GM06990 (cell line): ENCODE measurements around the gene AKAP13.
A peak's percentile ranks its signal among the peaks of the same experiment; 100 is the strongest.

Source experiments
- DNase-seq: peaks from one replicate; pipeline ENCODE4 v3.0.0-alpha.2; 2011; ENCODE audit not compliant: insufficient read length; ENCODE audit errors: extremely low read depth
- H3K27me3 ChIP-seq: replicated peaks from 2 replicates; pipeline ENCODE4 v1.6.0; 2011; ENCODE audit warnings: low read length; ENCODE audit not compliant: control insufficient read depth, insufficient read depth
- H3K36me3 ChIP-seq: 2 replicates; pipeline ENCODE4 v1.5.1; 2011; ENCODE audit warnings: low read length; ENCODE audit not compliant: control insufficient read depth, insufficient read depth
- H3K4me3 ChIP-seq: replicated peaks from 2 replicates; pipeline ENCODE4 v1.5.1; 2011; ENCODE audit warnings: low read depth, mild to moderate bottlenecking, control low read depth, low read length
- TF ChIP-seq, protein P1 (sequence below): IDR thresholded peaks from 2 replicates; pipeline ENCODE4 v1.5.1; 2011; ENCODE audit warnings: low read length, control low read depth, mild to moderate bottlenecking, inconsistent platforms; ENCODE audit not compliant: insufficient read depth, poor library complexity, severe bottlenecking

The AKAP13 gene

DNA sequence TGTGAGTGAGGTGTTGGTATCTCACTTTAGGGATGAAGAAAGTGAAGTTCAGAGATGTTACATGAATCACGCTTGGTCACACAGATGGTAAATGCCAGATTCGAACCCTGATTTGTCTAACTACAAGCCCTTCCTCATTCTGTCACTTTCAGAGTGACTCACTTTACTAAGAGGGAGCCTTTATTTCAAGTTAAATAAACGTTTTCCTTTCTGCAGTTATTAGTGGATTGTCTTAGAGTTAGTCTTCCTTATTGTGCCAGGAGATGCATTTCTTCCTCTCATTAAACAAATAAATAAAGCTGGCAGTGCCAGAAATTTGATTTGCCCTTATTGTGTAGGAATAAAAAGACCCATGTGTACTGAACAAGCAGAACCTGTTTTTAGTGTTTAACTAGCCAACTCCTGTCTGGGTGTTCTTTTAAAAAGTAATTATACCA is 162.5 kb downstream of the AKAP13 start:
- Histone ChIP-seq H3K27me3 (no peaks in the 10 kb centered on the region), H3K4me3 (no peak overlapping the region), H3K36me3 (peaks cover 7% of the 10 kb centered on the region)
- DNase-seq, result peak; percentile 34
- TF ChIP-seq, protein P1, sequence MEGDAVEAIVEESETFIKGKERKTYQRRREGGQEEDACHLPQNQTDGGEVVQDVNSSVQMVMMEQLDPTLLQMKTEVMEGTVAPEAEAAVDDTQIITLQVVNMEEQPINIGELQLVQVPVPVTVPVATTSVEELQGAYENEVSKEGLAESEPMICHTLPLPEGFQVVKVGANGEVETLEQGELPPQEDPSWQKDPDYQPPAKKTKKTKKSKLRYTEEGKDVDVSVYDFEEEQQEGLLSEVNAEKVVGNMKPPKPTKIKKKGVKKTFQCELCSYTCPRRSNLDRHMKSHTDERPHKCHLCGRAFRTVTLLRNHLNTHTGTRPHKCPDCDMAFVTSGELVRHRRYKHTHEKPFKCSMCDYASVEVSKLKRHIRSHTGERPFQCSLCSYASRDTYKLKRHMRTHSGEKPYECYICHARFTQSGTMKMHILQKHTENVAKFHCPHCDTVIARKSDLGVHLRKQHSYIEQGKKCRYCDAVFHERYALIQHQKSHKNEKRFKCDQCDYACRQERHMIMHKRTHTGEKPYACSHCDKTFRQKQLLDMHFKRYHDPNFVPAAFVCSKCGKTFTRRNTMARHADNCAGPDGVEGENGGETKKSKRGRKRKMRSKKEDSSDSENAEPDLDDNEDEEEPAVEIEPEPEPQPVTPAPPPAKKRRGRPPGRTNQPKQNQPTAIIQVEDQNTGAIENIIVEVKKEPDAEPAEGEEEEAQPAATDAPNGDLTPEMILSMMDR, result no peak

DNA sequence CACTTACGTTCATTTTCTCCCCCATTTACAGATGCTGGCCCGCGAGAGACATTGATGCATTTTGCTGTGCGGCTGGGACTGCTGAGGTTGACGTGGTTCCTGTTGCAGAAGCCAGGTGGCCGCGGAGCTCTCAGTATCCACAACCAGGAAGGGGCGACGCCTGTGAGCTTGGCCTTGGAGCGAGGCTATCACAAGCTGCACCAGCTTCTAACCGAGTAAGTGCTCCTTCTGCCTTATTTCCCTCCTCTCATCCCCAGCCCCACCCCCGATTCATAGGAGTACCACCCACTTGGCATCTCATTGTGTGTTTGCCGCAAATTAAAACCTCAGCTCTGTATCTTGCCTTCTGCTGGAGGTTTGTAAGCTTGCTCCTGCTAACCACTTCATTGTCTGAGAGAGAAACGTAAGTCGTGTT is 163.3 kb downstream of the AKAP13 start:
- DNase-seq, result no peak
- Histone ChIP-seq H3K36me3 (peaks cover 7% of the 10 kb centered on the region), H3K27me3 (no peaks in the 10 kb centered on the region), H3K4me3 (no peak overlapping the region)
- TF ChIP-seq, protein P1, result no peak

DNA sequence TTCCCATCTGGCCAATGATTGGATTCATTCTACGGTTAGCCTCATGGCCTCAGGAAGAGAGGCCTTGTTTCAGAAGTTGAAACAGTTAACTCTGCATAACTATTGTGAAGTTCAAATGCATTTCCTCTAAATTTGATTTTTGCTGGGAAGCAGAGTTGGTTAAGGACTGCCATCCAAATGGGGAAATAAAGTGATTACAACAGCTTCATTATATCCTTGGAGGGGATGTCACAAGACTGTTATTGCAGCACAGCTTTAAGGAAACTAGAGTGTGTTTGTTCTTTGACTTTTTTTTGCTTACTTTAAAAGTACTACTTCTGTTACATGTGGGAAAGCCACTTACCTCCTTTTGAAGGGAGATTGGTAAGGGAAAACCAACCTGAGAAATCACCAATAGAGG is 164.8 kb downstream of the AKAP13 start:
- H3K27me3 ChIP-seq, result no peaks in the 10 kb centered on the region
- DNase-seq, result no peak
- TF ChIP-seq, protein P1, result no peak
- H3K4me3 ChIP-seq, result no peak overlapping the region
- H3K36me3 ChIP-seq, result peaks cover 7% of the 10 kb centered on the region

DNA sequence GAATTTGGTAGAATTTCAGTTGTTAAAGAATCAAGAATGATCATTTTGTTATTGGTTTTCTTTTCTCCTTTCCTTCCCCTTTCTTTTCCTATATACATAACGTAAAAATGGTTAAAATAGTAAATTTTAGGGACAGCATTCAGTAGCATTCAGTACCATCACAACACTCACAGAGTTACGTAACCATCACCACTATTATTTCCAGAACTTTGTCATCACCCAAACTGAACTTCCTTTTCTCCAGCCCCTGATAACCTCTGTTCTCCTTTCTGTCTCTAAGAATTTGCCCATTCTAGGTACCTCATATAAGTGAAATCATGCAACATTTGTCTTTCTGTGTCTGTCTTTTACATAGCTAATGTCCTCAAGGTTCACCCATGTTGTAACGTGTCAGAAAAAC is 165.3 kb downstream of the AKAP13 start:
- H3K4me3 ChIP-seq, result no peak overlapping the region
- H3K36me3 ChIP-seq, result peaks cover 7% of the 10 kb centered on the region
- no peak for DNase-seq

DNA sequence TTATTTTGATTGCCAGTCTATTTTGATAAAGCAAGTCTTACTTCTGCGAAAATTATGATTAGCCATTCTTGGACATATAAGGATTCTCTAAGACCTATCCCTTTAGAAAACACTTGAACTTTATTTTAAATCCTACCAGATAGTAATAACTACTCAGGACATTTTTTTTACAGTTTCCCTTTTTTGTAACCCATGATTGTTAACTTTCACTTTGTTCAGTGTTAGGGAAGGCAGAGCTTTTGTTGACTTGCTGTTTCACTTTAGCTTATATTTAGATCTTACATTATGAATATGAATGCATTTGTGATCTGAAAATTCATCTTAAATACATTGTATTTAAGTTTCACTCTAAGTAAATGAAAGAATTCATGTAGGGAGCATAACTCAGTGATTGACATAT is 167.0 kb downstream of the AKAP13 start:
- DNase-seq, result no peak
- TF ChIP-seq, protein P1, result no peak
- H3K36me3 ChIP-seq, result peaks cover 7% of the 10 kb centered on the region

More for the DNA sequence above, 165.3 kb downstream of the AKAP13 start:
- TF ChIP-seq, protein P1, result no peak
- H3K27me3 ChIP-seq, result no peaks in the 10 kb centered on the region

DNA sequence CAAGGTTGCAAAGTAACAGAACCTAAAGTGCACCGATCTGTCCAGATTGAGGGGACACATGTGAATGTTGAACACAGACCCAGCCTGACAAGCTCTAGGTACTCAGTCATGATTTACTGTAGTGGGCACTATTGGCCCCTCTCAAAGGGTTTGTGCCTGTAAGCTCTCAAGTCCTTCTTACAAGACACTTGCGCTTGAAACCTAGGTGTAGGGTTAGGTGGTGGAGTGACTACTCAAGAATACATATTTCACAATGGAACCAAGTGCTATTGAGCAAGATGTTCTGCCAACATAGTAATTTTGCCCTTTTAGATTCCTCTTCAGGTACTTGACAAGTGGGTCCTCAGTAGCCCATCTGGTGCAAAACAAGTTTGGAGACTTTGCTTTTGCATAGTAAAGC is 169.9 kb downstream of the AKAP13 start:
- H3K27me3 ChIP-seq, result no peaks in the 10 kb centered on the region
- peaks cover 2% of the 10 kb centered on the region; the same call in 1 of the 2 replicates for H3K36me3 ChIP-seq
- no peak overlapping the region for H3K4me3 ChIP-seq
- DNase-seq, result no peak
- TF ChIP-seq, protein P1, result no peak

More for the DNA sequence above, 167.0 kb downstream of the AKAP13 start:
- Histone ChIP-seq H3K4me3 (no peak overlapping the region), H3K27me3 (no peaks in the 10 kb centered on the region)
